Cortex of kidney (tissue), 1 donor: ENCODE data around the gene KRTAP6-2.

Experiments used
- DNase-seq: peaks from one replicate; lab custom pipeline; 2025; lab: John Stamatoyannopoulos, UW

KRTAP6-2 gene

DNA sequence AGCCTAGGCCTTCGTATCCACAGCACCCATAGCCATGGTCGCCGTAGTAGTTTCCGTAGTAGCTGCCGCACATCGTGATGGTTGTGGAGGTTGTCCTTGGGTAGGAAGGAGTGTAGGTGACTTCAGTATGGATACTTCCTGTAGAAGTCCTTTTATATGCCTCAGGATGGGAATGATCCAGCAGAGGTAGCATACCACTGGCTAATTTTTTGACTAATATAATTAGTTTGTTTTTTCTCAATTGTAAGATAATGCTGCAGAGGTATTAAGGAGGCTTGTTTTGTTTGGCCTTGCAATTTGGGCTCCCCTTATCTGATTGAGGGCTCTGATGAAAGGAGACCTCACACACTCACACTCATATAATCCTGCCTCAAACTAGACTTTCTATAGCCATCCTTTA, at the start of gene KRTAP6-2:
Gene KRTAP6-2 (minus strand): TSS at position 101 of the 400 bp plus-strand sequence. CDS start 28 bp downstream, at position 73.
- no peak for DNase-seq

DNA sequence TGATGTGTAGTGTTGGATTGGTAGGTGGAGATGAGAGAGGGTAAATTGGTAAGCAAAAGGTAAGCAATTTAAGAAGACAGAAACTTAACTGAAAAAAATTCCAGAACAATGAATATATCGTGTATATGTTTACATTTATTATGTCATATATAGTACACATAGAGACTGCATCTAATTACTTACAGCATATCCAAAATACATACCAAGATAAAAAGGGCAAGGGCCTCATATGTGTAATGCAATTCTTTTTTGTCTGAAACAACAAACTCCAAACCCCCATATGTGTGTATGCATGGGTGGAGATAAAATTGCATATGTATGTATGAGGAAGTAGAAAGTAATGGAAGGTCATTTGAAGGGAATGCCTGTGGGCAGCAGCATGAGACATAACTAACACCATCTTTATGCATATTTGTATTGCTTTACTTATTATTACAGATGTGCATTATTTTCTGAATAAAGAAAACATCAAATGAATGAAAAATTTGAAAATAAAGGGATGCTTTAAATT, 48.3 kb upstream of the KRTAP6-2 start:
- no peak for DNase-seq

DNA sequence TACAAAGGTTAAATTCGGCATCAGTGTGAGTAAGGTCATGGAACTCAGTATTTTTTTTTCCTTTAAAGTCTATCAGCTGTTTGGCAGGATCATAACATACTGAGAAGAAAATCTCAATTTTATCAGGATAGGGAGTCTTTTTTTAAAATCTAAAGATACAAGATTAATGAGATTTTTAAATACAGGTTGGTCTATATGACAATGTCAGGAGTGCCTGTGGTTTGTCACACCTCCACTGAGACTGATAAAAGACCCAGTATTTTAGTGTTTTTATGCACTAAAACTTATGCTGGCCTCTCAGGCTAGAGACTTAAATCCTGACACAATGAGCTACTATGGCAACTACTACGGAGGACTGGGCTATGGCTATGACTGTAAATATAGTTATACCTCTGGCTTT, 43.9 kb upstream of the KRTAP6-2 start, which contains the start of gene KRTAP20-3:
Gene KRTAP20-3 (plus strand): TSS at position 301 of the 400 bp plus-strand sequence.
- no peak for DNase-seq

GRCh38 chr21:30638686-30639085, 40.0 kb upstream of the KRTAP6-2 start:
- no peak for DNase-seq

DNA sequence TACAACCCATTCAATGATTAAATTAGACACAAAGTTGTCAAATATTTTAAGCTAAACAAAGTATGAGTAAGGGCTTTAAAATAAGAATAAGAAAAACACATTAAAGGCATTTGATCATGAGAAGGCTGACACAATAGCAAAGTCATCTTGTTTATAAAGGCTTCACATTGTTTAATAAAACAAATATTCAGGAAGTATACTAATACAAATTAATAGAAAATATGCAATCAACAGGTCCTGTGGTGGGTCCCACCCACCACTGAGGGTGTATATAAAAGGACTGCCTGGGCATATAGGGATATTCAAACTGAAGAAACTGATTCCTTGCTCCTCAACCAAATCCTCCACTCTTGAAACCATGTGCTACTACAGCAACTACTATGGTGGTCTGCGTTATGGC, 36.2 kb upstream of the KRTAP6-2 start, which contains the start of gene KRTAP20-2:
Gene KRTAP20-2 (plus strand): TSS at position 301 of the 400 bp plus-strand sequence. CDS start 58 bp downstream, at position 359.
- DNase-seq = no peak

DNA sequence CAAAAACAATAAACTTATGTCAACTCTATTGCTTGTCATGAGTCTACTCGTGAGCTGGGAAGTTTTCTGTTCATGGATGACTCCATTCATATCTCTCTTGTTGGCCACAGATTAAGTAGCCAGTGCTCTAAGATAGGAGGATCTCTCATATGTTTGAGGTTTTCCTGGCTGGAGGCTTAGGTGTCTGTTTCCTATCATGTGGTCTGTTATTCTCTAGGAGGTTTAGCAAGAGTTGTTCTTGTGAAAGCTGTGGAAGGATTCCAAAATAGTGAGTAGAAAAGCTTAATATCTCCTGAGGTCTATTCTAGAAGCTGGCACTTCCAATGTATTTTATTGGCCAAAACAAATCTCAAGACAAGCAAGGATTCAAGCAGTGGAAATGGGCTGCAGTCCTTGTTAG, 30.5 kb upstream of the KRTAP6-2 start:
- no peak for DNase-seq

DNA sequence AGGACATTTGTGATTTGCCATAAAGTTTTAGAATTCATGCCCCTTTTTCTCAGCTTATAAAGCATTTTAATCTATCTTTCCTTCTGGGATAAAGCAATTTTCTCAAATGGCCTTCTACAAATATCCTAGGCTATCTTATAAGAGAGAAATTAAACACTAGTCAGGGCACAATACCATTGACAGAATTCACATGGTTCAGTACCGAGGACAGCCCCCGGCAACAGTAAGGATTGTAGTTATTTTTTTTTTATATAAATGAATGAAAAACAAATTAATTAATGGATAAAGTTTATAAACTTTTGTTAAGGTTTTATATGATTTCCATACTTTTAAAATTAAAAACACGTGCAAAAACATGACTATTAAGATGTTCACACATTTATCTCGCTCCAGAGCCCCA, 29.4 kb upstream of the KRTAP6-2 start:
- DNase-seq = no peak

DNA sequence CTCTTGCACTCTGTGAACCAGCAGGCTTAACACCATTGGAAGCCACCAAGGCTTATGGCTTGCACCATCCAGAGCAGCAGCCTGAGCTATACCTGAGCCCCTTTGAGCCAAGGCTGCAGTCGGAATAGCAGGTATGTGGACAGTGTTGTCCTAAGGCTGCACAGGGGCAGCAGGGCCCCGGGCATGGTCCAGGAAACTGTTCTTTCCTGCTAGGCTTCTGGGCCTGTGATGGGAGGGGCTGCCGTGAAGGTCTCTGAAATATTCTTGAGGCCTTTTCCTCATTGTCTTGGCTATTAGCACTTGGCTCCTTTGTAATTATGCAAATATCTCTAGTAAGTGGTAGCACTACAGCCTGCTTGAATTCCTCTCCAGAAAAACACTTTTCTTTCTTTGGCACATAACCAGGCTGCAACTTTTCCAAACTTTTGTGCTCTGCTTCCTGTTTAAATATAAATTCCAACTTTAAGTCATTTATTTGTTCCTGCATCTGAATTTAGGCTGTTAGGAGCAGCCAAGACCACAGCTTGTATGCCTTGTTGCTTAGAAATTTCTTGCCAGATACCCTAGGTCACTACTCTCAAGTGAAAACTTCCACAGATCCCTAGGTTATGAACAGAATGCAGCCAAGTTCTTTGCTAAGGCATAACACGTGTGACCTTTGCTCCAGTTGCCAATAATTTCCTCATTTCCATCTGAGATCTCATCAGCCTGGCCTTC, 26.9 kb upstream of the KRTAP6-2 start:
- DNase-seq = no peak

DNA sequence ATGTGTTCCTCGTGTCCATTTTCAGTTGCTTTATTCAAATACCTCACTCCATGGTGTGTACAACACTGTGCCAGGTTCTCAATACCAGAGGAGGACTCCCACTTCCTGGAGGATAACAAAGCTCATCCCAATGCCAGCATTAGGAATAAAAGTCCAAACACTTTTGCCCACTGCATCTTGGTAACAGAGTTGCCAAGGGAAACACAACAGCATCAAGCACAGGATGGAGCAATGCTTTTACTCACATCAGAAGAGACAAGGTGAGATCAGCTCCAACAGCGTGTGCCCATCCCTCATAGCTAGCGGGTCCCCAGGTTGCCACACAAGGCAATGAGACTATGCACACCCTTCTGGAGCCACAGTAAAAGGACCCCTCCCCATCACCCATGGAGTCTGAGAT, 24.7 kb upstream of the KRTAP6-2 start:
- DNase-seq = no peak

- DNase-seq = no peak
Measured at GRCh38 chr21:30620522-30620921, 21.8 kb upstream of the KRTAP6-2 start, which contains the start of gene KRTAP20-4. TSS of gene KRTAP20-4 (plus strand) at chr21:30620627.

DNA sequence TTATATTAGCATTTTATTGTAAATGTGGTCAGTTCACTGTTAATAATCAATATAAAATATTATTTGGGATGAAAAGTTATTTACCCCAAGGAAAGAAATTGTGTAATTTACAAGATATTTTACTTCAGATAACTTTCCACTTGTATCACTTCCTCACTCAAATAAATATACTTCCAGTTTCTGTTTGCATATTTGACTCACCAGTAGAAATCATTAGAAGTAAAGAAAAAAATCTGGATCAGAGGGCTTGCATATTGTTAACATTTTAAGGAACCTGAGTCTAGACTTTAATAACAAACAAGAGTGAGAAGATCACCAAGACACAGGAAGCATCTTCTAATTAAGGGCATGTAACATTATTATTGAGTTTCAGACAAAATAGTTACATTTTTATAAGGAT, 21.4 kb upstream of the KRTAP6-2 start:
- DNase-seq = no peak

GRCh38 chr21:30616125-30616524, 17.4 kb upstream of the KRTAP6-2 start, which contains the start of gene KRTAP20-1:
TSS of gene KRTAP20-1 (plus strand) at chr21:30616425. CDS start at chr21:30616455, 30 bp downstream.
- no peak for DNase-seq

DNA sequence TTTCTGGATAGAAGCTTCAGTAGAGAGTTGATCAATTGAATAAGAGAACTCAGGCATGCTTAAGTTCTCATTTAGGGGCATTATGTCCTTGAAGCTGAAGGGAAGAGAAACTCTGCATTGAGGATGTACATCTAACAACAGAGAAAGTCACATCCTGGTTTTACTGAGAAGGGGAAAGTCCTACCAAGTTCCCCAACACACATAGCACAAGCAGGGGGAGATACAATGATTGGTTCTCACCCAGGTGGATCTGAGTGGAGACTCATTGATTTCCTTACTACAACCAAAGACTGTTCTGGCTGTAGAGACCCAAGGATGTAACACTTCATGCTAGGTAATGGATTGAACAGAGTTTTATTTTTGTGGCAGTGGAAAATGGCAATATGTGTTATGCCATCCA, 16.5 kb upstream of the KRTAP6-2 start:
- no peak for DNase-seq

GRCh38 chr21:30613836-30614235, 15.1 kb upstream of the KRTAP6-2 start, which contains the start of gene KRTAP6-1:
TSS of gene KRTAP6-1 (minus strand) at chr21:30613930. CDS start at chr21:30613904, 26 bp downstream.
- DNase-seq = no peak

- no peak for DNase-seq
Measured at GRCh38 chr21:30612132-30612531, 13.4 kb upstream of the KRTAP6-2 start.

DNA sequence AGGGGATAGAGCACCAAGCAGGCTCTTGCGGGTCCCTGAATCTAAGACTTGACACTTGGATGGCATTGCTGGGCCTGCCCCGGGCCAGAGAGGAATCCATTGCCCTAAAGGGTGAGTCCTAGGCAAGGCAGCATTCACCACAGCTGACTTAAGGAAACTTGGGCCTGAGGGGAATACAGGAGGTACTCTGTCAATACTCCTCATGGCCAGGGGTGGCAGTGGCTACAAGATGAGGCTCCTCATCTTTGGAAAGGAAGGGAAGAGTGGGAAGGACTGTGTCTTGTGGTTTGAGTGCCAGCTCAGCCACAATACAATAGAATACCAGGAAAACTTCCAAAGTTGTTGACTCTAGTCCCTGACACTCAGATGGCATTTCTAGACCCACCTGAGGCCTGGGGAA, 7.3 kb upstream of the KRTAP6-2 start:
- no peak for DNase-seq

DNA sequence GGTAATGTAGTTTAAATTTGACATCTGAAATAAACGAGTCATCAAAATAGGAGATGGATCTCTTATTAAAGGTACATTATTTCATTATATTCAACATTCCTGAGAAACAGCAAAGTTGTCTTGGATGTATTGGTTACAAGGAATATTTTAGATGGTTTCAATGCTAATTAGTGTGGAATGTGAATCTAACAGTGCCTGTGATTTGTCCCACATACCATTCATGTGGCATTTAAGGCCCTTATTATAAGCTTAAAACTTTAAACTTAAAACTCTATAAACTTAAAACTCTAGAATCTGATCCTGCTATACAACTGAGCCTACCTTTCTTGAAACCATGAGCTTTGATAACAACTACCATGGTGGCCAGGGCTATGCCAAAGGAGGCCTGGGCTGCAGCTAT, 2.1 kb upstream of the KRTAP6-2 start, which contains the start of gene KRTAP22-1:
Gene KRTAP22-1 (plus strand): TSS at position 301 of the 400 bp plus-strand sequence.
- no peak for DNase-seq

DNA sequence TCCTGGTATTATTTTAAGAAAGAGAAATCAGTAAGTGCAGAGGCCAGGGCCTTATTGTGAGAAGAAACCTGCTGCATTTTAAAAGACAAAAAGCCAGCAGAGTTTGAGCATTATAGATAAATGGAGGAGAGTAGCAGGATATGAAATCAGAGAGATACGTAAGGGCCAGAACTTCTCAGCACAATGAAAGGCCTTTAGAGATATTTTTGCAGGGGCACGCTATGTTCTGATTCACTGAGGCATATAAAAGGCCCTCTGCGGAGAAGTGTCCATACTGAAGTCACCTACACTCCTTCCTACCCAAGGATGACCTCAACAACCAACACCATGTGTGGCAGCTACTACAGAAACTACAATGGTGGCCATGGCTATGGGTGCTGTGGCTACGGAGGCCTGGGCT, 6.6 kb downstream of the KRTAP6-2 start, which contains the start of gene KRTAP6-3:
Gene KRTAP6-3 (plus strand): TSS at position 301 of the 400 bp plus-strand sequence. CDS start 6 bp downstream, at position 307.
- DNase-seq = no peak

- DNase-seq = no peak
Measured at GRCh38 chr21:30590297-30590696, 8.4 kb downstream of the KRTAP6-2 start, which contains the start of gene KRTAP22-2. TSS of gene KRTAP22-2 (minus strand) at chr21:30590397.

GRCh38 chr21:30582870-30583269, 15.8 kb downstream of the KRTAP6-2 start:
- DNase-seq = no peak

DNA sequence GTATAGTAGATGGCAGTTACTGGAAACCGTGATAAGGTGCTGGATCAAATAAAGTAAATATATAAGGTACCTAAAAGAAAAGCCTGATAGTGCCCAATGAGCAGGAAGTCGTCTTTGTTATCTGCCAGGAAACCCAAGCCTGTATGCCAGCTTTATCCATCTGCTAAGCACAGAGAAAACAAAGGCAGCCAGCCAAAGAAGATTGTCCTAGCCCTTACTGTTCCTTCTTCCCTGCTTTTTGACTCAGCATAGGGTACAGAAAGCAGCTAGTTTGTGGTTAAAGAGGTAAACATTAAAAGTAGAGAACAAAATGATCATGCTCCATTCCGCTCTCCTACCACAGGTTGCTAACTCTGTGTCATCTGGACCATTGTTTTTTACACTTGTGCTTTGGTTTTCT, 18.6 kb downstream of the KRTAP6-2 start:
- no peak for DNase-seq

- no peak for DNase-seq
Measured at GRCh38 chr21:30579346-30579745, 19.4 kb downstream of the KRTAP6-2 start.

DNA sequence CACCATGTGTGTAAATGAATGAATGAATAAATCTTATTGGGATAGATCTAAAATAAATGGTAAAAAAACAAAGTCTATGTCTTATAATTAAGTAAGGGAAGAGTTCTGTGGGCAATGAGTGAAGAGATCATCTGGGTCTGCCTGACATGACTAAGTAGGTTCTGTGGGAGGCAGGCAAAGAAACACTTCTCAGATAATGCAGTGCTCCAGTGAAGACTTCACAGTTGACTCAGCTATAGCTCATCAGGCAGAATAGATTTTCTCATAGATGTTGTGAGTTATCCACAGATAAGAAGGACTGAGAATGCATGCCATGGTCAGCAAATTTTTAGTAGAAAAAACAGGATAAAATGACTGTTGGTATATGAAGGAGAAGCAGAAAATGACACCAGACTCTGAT, 20.9 kb downstream of the KRTAP6-2 start:
- DNase-seq = no peak
